Activated T-helper 2 cell treated with anti-CD3 and anti-CD28 coated beads, Interferon-gamma antibody, Interleukin-2, Interleukin-4, amounts not matched to agents 10 μg/mL and 5 μg/mL and 100 μg/mL, durations not matched to agents 14 hours and 24 hours and 36 hours (primary cell): ENCODE data around the gene KIF5A. TPM values are rescaled to one million over a fixed set of nuclear protein-coding genes. Genes with fewer than 3 reads are reported as not detected.

Source experiments
- DNase-seq: peaks from one replicate; pipeline ENCODE4 v3.0.0; 2021; ENCODE audit warnings: low spot score
- H3K27ac Mint-ChIP-seq: one replicate; pipeline ENCODE4 v1.8.0; 2021; ENCODE audit warnings: mixed read lengths
- H3K27me3 Mint-ChIP-seq: one replicate; pipeline ENCODE4 v1.8.0; 2021; ENCODE audit warnings: low read depth, mixed read lengths
- H3K36me3 Mint-ChIP-seq: one replicate; pipeline ENCODE4 v1.8.0; 2021; ENCODE audit warnings: low read depth, mixed read lengths
- H3K4me1 Mint-ChIP-seq: one replicate; pipeline ENCODE4 v1.8.0; 2021; ENCODE audit warnings: low read depth, mixed read lengths
- H3K4me3 Mint-ChIP-seq: one replicate; pipeline ENCODE4 v1.8.0; 2021; ENCODE audit warnings: low read depth, mild to moderate bottlenecking, moderate library complexity, mixed read lengths
- H3K9me3 Mint-ChIP-seq: one replicate; pipeline ENCODE4 v1.8.0; 2021; ENCODE audit warnings: mixed read lengths
- intact Hi-C: fragments of 100-400 bp; cut with micrococcal nuclease; formaldehyde crosslinking; loops from one replicate; pipeline ENCODE4 v1.15.1; 2023
- total RNA-seq: library from RNA; stranded (reverse); gene quantifications from 2 replicates; pipeline ENCODE4 v1.2.3, GENCODE V29; 2022

KIF5A gene
- total RNA-seq, 1 donor from 2014 or later = 3.4 TPM

DNA sequence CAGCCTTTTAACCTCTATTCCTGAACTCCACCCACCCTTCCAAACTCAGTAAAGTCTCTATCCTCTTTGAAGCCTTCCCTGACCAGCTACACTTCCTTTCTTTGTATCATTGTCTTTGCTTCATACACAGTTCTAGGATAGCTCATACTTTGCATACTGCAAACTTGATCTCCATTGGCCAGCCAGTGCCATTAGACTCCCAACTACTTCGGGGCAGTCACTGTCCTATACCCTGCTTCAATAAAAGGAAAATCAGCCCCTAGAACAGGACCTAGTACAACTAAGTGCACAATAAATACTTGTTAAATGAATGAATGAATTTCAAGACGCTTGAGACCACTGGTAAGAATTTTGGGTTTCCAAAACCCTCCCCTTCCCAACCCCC is 40.6 kb downstream of the KIF5A start:
- Mint-ChIP-seq H3K36me3 (peaks cover 9% of the 10 kb centered on the region), H3K27me3 (no peaks in the 10 kb centered on the region), H3K4me3 (peak overlapping the region; percentile 86), H3K4me1 (peaks cover 16% of the 10 kb centered on the region), H3K9me3 (no peaks in the 10 kb centered on the region), H3K27ac (peak overlapping the region; percentile 41)
- intact Hi-C loops = loop anchor here (2.0 kb wide), 1 partner anchor 68 kb away; the partner anchor contains the start of gene MBD6
- DNase-seq = no peak

DNA sequence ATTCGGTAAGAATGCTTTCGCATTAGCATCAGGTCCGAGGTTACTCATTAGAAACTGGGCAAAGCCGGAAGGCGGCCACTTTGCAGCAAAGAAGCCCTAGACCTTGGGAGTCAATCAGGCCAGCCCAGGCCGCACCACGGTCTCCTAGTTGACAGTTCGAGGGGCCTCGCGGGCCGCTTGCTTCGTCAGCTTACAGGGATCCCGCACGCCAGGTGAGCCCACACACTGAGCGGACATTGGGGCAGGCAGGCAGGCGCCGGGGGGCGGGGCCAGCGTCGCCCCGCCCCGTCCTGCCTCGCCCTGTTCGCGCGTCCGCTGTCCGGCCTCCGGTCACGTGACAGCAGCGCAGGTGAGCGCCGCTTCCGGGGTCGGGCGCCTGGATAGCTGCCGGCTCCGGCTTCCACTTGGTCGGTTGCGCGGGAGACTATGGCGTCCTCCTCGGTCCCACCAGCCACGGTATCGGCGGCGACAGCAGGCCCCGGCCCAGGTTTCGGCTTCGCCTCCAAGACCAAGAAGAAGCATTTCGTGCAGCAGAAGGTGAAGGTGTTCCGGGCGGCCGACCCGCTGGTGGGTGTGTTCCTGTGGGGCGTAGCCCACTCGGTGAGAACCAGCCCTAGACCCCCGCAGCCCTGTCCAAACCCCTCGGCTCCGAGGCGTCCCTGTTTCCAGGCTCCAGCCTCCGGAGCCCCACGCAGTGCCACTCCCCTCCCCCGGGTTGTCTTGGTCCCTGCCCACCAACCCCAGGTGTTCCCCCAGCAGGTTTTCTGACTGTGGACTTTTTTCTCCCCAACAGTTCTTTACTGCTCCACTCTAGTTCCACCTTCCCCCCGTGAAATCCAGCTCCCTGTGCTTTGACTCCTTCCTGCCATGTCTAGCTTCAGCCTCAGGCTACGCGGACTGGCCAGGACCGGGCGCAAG is 41.3 kb downstream of the KIF5A start, which contains the start of gene PIP4K2C:
Gene PIP4K2C (plus strand): TSS at position 329 of the 918 bp plus-strand sequence. CDS start 98 bp downstream, at position 427.
- Mint-ChIP-seq H3K36me3 (peaks cover 15% of the 10 kb centered on the region), H3K4me3 (peak within 1 kb of the TSS; percentile 86), H3K9me3 (no peaks in the 10 kb centered on the region), H3K27ac (peak within 1 kb of the TSS; percentile 69), H3K4me1 (peaks cover 16% of the 10 kb centered on the region), H3K27me3 (no peaks in the 10 kb centered on the region)
- intact Hi-C loops = loop anchor here (1.0 to 2.0 kb wide), 3 partner anchors 13 to 68 kb away; partner anchors contain the start of genes DCTN2, DTX3 and MBD6
- DNase-seq = peak; percentile 73

DNA sequence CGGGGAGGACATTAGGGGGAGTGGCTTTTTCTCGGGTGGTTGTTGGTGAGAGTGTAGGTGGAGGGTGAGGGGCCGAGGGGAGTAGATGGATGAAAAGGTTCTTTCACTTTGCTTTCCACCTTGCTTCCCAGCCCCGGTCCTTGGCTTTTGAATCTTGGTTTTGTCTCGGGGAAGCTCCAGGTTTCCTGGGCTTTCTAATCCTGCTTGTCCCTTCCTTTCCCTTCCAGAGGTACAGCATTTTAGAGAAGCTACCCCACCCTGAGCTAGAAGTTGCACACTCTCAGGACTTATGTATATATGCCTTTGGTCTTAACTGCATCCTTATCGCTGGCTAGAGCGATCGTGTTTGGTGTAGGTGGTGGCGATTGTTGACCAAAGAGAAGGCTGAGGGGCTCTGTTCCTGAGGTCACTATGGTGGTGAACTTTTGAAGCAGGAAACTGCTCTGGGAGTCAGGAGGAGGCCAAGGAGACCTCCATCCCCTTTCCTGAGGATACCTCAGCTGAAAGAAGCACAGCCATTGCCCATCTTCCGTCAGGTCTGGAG is 42.0 kb downstream of the KIF5A start:
- Mint-ChIP-seq H3K36me3 (peaks cover 18% of the 10 kb centered on the region), H3K4me1 (peaks cover 16% of the 10 kb centered on the region), H3K4me3 (peak overlapping the region; percentile 86), H3K9me3 (no peaks in the 10 kb centered on the region), H3K27me3 (no peaks in the 10 kb centered on the region), H3K27ac (peak overlapping the region; percentile 69)
- intact Hi-C loops = loop anchor here (1.0 to 2.0 kb wide), 3 partner anchors 12 to 69 kb away; partner anchors contain the start of genes DCTN2, DTX3 and MBD6
- DNase-seq = no peak

DNA sequence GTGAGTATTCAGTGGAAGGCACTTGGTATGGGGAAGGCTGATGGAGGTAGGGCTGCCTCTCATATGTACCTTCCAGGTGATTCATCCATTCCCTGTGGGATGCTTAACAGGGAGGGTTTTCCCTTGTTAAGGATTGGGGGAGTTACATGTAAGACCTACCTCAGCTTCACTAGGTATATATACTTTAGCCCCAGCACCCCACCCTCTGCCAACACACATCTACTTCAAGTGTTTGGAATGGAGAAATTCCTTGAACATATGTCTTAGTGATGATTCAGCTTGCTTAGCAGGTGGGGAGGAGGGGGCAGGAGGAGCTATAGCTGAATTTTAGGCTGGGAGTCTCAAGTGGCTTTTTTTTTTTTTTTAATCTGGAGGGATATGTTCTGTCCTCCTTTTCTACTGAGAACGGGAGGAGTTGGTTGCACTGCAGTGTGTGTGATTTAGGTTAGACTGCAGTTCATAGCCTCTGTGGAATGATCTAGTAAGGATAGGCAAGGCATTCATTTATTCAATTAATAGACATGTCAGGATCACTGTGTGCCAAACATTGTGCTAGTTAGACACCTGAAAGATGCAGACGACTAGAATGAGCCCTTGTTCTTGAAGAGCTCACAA is 42.8 kb downstream of the KIF5A start:
- no peaks in the 10 kb centered on the region for H3K27me3 Mint-ChIP-seq
- H3K27ac Mint-ChIP-seq = no peak overlapping the region
- H3K36me3 Mint-ChIP-seq = peaks cover 22% of the 10 kb centered on the region
- peaks cover 16% of the 10 kb centered on the region for H3K4me1 Mint-ChIP-seq
- no peak for DNase-seq
- intact Hi-C loops = no loop called here
- H3K9me3 Mint-ChIP-seq = no peaks in the 10 kb centered on the region
- H3K4me3 Mint-ChIP-seq = peak overlapping the region; percentile 86

DNA sequence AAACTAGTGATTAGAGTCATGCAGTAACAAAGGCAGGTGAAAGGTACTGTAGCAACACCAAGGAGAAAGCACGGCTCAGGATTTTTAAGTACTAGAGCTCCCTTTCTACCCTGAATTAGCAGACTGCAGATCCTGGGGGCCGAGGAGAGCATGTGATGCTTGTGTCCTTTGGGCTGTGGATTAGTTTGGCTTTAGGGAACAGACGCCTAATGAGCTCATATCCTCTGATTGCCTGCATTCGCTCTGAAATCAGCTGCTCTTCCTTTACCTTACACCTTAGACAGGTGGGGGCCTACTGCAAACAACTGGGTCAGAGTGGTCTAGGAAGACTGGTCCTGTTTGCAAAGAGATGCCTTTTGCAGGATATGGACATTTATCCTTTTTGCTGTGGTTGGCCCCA is 43.3 kb downstream of the KIF5A start:
- Mint-ChIP-seq H3K9me3 (no peaks in the 10 kb centered on the region), H3K4me3 (no peak overlapping the region), H3K36me3 (peaks cover 24% of the 10 kb centered on the region), H3K4me1 (peaks cover 16% of the 10 kb centered on the region), H3K27me3 (no peaks in the 10 kb centered on the region), H3K27ac (no peak overlapping the region)
- intact Hi-C loops = no loop called here
- DNase-seq = no peak

DNA sequence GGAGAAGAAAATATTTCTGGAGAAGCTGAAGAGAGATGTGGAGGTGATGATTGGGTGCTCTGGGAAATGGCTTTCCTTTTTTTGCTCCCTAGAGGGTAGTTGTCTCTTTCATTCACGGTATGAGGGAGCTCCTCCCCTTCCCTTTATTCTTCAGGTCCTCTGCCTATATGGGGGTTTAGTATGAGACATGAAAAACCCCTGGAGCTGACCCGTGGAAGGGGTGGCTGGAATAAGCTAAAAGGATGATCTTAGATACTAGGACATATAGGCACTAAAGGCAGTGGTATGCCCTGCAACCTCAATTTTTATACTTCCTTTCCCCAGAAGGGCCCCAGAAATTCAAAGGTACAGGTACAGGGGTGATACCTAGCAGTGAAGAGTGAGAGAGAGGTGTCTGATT is 50.6 kb downstream of the KIF5A start:
- no peak overlapping the region for H3K27ac Mint-ChIP-seq
- peaks cover 6% of the 10 kb centered on the region for H3K4me1 Mint-ChIP-seq
- peaks cover 47% of the 10 kb centered on the region for H3K36me3 Mint-ChIP-seq
- no peak for DNase-seq
- H3K4me3 Mint-ChIP-seq = no peak overlapping the region
- no peaks in the 10 kb centered on the region for H3K9me3 Mint-ChIP-seq
- H3K27me3 Mint-ChIP-seq = no peaks in the 10 kb centered on the region
- intact Hi-C loops = no loop called here

DNA sequence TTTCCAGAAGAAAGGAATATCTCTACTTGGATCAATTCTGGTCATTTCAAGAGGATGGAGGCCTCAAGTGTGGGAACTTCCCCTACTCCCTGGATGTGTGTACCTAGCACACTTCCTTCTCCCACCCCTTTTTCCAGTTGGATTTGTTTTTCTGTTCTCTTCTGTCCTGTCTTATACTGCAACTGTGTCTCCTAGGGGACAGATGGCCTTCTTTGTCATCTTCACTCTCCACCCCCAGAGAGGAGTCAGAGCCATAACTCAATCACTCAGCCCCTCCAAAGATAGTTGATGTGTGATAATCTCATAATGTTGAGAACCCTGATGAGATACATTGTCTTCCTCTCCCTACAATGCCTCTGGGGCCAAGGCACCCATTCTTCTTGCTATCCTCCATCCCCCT is 52.7 kb downstream of the KIF5A start:
- intact Hi-C loops = no loop called here
- Mint-ChIP-seq H3K9me3 (no peaks in the 10 kb centered on the region), H3K4me3 (no peak overlapping the region)

DNA sequence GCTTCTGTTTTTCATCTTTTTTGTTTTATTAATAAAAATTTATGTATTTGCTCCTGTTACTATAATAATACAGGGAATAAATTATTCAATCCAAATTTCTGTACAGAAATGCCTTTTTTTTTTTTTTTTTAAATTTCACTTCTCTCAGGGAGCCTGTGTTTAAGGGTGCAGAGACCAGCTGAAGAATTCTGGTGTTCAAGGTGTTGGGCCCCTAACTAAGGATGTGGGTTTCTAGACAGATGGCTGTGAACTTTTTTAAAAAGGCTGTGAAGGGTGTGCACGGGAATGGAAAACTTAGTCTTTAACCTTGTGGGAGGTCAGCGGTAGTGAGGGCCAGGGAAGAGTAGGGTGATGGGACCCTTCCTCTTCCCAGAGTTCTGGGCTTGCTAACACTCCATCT is 53.5 kb downstream of the KIF5A start:
- no peak for DNase-seq
- H3K4me3 Mint-ChIP-seq = peak overlapping the region; percentile 75
- peaks cover 32% of the 10 kb centered on the region for H3K36me3 Mint-ChIP-seq
- no peak overlapping the region for H3K27ac Mint-ChIP-seq
- no peaks in the 10 kb centered on the region for H3K27me3 Mint-ChIP-seq
- intact Hi-C loops = no loop called here
- peaks cover 11% of the 10 kb centered on the region for H3K4me1 Mint-ChIP-seq
- no peaks in the 10 kb centered on the region for H3K9me3 Mint-ChIP-seq

More for the DNA sequence above, 52.7 kb downstream of the KIF5A start:
- Mint-ChIP-seq H3K4me1 (peaks cover 11% of the 10 kb centered on the region), H3K36me3 (peaks cover 36% of the 10 kb centered on the region), H3K27me3 (no peaks in the 10 kb centered on the region), H3K27ac (no peak overlapping the region)
- DNase-seq = no peak

DNA sequence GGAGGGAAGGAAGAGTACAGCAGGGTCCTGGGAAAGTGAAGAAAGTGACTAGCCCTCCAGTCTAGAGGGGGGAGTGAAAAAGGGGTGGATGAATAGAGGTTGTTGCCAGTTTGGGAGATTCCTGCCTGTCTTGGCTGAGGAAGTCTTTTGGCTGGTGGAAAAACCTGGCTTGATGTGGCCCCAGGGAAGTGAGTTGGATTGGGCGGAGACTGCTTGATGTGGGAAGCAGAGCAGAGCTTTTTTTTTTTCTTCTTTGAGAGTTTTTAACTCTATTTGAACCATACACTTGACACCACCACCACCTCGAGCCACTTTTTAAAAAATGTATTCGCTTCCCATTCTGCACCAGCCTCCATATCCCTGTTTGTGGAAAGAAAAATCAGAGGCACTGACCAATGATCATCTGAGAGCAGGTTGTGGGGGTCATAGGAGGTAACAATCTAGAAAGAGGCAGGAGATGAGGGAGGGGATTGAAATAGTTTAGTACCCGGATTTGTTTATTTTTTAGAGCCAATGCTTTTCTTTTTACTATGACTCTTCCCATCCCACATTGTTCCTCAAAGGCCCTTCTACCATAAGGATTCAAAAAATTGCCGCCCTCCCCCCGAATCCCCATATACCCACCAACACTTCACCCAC is 54.1 kb downstream of the KIF5A start:
- no peak for DNase-seq
- Mint-ChIP-seq H3K36me3 (peaks cover 30% of the 10 kb centered on the region), H3K9me3 (no peaks in the 10 kb centered on the region), H3K27ac (peak overlapping the region; percentile 86), H3K4me3 (peak overlapping the region; percentile 75), H3K27me3 (no peaks in the 10 kb centered on the region), H3K4me1 (peaks cover 11% of the 10 kb centered on the region)
- intact Hi-C loops = loop anchor here (1.0 kb wide), 1 partner anchor 13 kb away; the partner anchor contains the start of gene PIP4K2C

DNA sequence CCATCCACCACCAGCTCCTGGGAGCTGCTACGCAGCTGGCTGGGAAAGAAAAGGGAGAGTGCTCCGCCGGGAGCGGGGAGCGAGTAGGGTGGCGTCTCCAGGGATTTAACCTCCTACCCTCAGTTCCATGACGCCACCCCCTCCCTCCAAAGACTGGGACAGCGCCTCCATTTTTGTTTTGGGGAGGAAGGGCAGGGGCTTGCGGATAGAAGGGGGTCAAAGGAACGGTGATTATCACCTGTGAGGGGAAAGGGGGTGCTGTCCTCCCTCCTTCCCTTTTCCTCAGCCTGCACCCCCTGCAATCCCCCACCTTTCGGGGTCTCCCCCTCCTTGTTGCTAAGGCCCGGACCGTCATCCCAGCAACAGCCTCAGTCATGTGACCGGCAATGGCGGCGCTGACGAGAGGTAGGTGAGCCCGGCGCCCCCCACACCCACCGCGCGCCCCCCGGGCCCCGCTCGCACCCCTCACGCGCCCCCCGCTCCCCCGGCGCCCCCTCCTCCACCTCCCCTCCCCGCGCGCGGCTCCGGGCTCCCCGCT is 54.7 kb downstream of the KIF5A start, which contains the start of gene DTX3:
Gene DTX3 (plus strand): TSS at position 371 of the 538 bp plus-strand sequence. CDS start 1,694 bp downstream, outside the sequence.
- Mint-ChIP-seq H3K27me3 (no peaks in the 10 kb centered on the region), H3K4me3 (peak within 1 kb of the TSS; percentile 75), H3K27ac (peak within 1 kb of the TSS; percentile 86), H3K36me3 (peaks cover 24% of the 10 kb centered on the region), H3K4me1 (peaks cover 11% of the 10 kb centered on the region), H3K9me3 (no peaks in the 10 kb centered on the region)
- no peak for DNase-seq
- intact Hi-C loops = loop anchor here (1.0 kb wide), 1 partner anchor 13 kb away; the partner anchor contains the start of gene PIP4K2C

DNA sequence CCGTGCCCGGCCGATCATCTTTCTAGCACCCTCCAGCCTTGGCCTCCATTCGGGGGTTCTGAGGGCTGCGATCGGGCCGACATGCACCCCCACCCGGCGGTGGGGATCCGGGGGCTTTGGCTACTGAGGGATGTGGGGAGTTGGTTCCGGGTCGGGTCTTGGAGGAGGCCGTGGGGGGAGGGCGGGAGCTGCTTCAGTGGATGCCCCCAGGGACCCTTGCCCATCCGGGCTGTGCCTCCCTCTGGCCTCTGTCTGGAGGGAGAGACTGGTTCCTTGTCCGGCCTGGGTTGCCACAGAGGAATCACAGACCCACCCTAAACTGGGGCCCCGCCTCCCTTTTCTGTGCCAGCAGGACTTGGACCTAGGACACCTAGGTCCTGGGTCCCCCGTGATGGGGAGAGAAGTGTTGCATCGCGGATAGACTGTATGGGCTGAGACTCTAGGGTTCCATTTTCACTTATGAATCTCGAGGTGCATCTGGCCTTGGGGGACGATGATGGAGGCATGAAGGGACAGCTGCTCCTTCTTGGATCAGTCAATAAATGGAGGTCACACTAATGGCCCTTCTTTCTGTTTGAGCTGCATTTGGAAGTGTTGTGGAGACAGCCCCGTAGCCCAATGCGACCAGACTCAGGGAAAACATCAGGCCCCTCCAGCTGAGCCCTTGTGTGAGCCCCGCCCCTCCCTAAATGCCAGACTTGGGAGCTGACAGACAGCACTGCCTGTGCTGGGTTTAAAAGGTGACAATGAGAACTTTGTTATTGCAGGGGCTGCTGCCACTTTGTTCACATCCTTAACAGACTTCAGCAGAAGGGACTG is 55.4 kb downstream of the KIF5A start:
- intact Hi-C loops = loop anchor here (1.0 kb wide), 1 partner anchor 14 kb away; the partner anchor contains the start of gene PIP4K2C
- Mint-ChIP-seq H3K4me3 (peak overlapping the region; percentile 74), H3K9me3 (no peaks in the 10 kb centered on the region), H3K27me3 (peaks cover under 1% of the 10 kb centered on the region), H3K4me1 (peaks cover 11% of the 10 kb centered on the region), H3K27ac (peak overlapping the region; percentile 60), H3K36me3 (peaks cover 20% of the 10 kb centered on the region)
- no peak for DNase-seq
